K562 (cell line): ENCODE results near the gene SIRT5. TPM values are rescaled to one million over a fixed set of nuclear protein-coding genes. Genes with fewer than 3 reads are reported as not detected.
A peak's percentile ranks its signal among the peaks of the same experiment; 100 is the strongest.

Source experiments
- ATF7 ChIP-seq: fragments of 450-650 bp; IDR thresholded peaks from 2 replicates; pipeline ENCODE4 v1.7.1; 2014; ENCODE audit warnings: mild to moderate bottlenecking, moderate library complexity
- CBX2 ChIP-seq: fragments of 200-600 bp; sonication (generic); IDR thresholded peaks from one replicate; pipeline ENCODE4 v1.6.1; 2012; ENCODE audit warnings: mild to moderate bottlenecking, low read length, inconsistent platforms; ENCODE audit not compliant: insufficient read depth, poor library complexity, severe bottlenecking
- CBX3 ChIP-seq, 2 experiments: IDR thresholded peaks; 1 replicate in 1 of 2; 2 replicates in 1 of 2; pipeline ENCODE4 v1.6.1; 2012; ENCODE audit warnings: inconsistent platforms in 2 of 2, low read length in 2 of 2, borderline replicate concordance in 1 of 2, control low read depth in 1 of 2
- CEBPB ChIP-seq: fragments of 450-650 bp; IDR thresholded peaks from 2 replicates; pipeline ENCODE4 v1.6.1; 2016; ENCODE audit warnings: missing genetic modification characterization, missing compliant biosample characterization
- FUS ChIP-seq: fragments of 200-400 bp; formaldehyde crosslinking; optimal IDR thresholded peaks from 2 replicates; pipeline ENCODE3; 2017; ENCODE audit warnings: low read depth, low read length
- HLTF ChIP-seq: fragments of 450-650 bp; IDR thresholded peaks from 2 replicates; pipeline ENCODE4 v1.6.1; 2016
- IRF2 ChIP-seq: sonication (generic); formaldehyde crosslinking; IDR thresholded peaks from 2 replicates; pipeline ENCODE4 v1.8.1; 2022; ENCODE audit warnings: mild to moderate bottlenecking, missing genetic modification reagents
- KLF13 ChIP-seq: fragments of 450-650 bp; IDR thresholded peaks from 2 replicates; pipeline ENCODE4 v1.6.1; 2016; ENCODE audit warnings: missing genetic modification characterization, low read depth, mild to moderate bottlenecking, missing compliant biosample characterization, moderate library complexity, borderline replicate concordance
- MCM7 ChIP-seq, 2 experiments: fragments of 450-650 bp; IDR thresholded peaks; 2 replicates each; pipeline ENCODE4 v1.6.1; 2016 to 2018
- SIX5 ChIP-seq, 2 experiments: IDR thresholded peaks; 2 replicates each; pipeline ENCODE4 v1.6.1; 2011; ENCODE audit warnings: low read length in 2 of 2, borderline replicate concordance in 1 of 2, low read depth in 1 of 2, mild to moderate bottlenecking in 1 of 2, moderate library complexity in 1 of 2; ENCODE audit not compliant: insufficient read depth in 1 of 2
- SP1 ChIP-seq: sonication (generic); formaldehyde crosslinking; IDR thresholded peaks from 2 replicates; pipeline ENCODE4 v1.8.1; 2022; ENCODE audit warnings: mild to moderate bottlenecking, missing genetic modification reagents
- SRSF9 ChIP-seq: fragments of 200-400 bp; formaldehyde crosslinking; IDR thresholded peaks from 2 replicates; pipeline ENCODE4 v1.6.1; 2017; ENCODE audit warnings: low read depth, low read length, borderline replicate concordance
- TCFL5 ChIP-seq: fragments of 250-450 bp; sonication (Bioruptor Pico); conservative IDR thresholded peaks from 2 replicates; pipeline ENCODE4 v1.6.1; 2021; ENCODE audit warnings: mild to moderate bottlenecking, moderate library complexity, matching md5 sums
- TFAM ChIP-seq: fragments of 250-450 bp; sonication (Bioruptor Pico); conservative IDR thresholded peaks from 2 replicates; pipeline ENCODE4 v1.5.0; 2021; ENCODE audit warnings: mild to moderate bottlenecking, moderate library complexity
- TSC22D4 ChIP-seq: fragments of 450-650 bp; IDR thresholded peaks from 2 replicates; pipeline ENCODE4 v1.6.1; 2016; ENCODE audit warnings: missing genetic modification characterization, missing biosample characterization, control low read depth
- ZBTB11 ChIP-seq, 3 experiments: fragments of 200-800 bp in 1 of 3; fragments of 250-450 bp in 1 of 3; fragments of 450-650 bp in 1 of 3; sonication (Bioruptor Pico) in 1 of 3; sonication (Bioruptor generic) in 1 of 3; formaldehyde crosslinking in 1 of 3; IDR thresholded peaks; 2 replicates each; pipeline versions ENCODE4 v1.6.1 to v1.8.0; 2016 to 2022; ENCODE audit warnings: mild to moderate bottlenecking in 2 of 3, missing genetic modification characterization in 2 of 3, missing compliant biosample characterization in 1 of 3, moderate library complexity in 1 of 3
- ZNF41 ChIP-seq: fragments of 250-450 bp; sonication (Bioruptor Pico); conservative IDR thresholded peaks from 2 replicates; pipeline ENCODE4 v1.4.0; 2020; ENCODE audit warnings: mild to moderate bottlenecking
- ZNF668 ChIP-seq: fragments of 250-450 bp; sonication (Bioruptor Pico); IDR thresholded peaks from 2 replicates; pipeline ENCODE4 v1.8.0; 2022; ENCODE audit warnings: mild to moderate bottlenecking, inconsistent platforms
- ZNF764 ChIP-seq: fragments of 250-450 bp; sonication (Bioruptor Pico); IDR thresholded peaks from 2 replicates; pipeline ENCODE4 v1.4.0; 2020; ENCODE audit warnings: low read depth, mild to moderate bottlenecking, moderate library complexity
- ZSCAN32 ChIP-seq: fragments of 450-650 bp; formaldehyde crosslinking; IDR thresholded peaks from 2 replicates; pipeline ENCODE4 v1.4.0; 2020; ENCODE audit warnings: mild to moderate bottlenecking, moderate library complexity
- polyA plus RNA-seq, 8 experiments: library from polyadenylated mRNA; depleted of rRNA in 4 of 8; stranded (reverse) in 5 of 8; unstranded in 3 of 8; fragments of >200 nt; fragmentation: Nextera tagmentation in 2 of 8; fragmentation: Illumina TruSeq in 1 of 8; extraction: Ambion mirVana in 2 of 8; extraction: Trizol in 1 of 8; gene quantifications; 2 replicates each; pipeline versions ENCODE4 v1.2.1 to v1.2.3, GENCODE V29; 2011 to 2014; ENCODE audit warnings: inconsistent platforms in 1 of 8, missing spikeins in 1 of 8
- total RNA-seq, 7 experiments: library from RNA; depleted of rRNA in 6 of 7; stranded (reverse); fragments of >200 nt in 6 of 7; fragmentation: Illumina TruSeq in 2 of 7; extraction: Trizol in 2 of 7; gene quantifications; 2 replicates each; pipeline versions ENCODE4 v1.2.1 to v1.2.3, GENCODE V29; 2011 to 2021; ENCODE audit warnings: low replicate concordance in 1 of 7
- TF ChIP-seq, protein P1 (sequence below): sonication (generic); formaldehyde crosslinking; IDR thresholded peaks from 2 replicates; pipeline ENCODE4 v1.8.0; 2022; ENCODE audit warnings: mild to moderate bottlenecking, missing genetic modification reagents, borderline replicate concordance
- TF ChIP-seq, protein P2 (sequence below): sonication (generic); formaldehyde crosslinking; IDR thresholded peaks from 2 replicates; pipeline ENCODE4 v1.8.1; 2023; ENCODE audit warnings: mild to moderate bottlenecking, missing genetic modification reagents

The SIRT5 gene
- total and polyA plus RNA-seq, 9 of the 15 experiments (the other 6 are each of a cell fraction or from before 2014, with no cell fraction given), result 2.1 to 15.7 (median 11.4) TPM

GRCh38 chr6:13575377-13575775 lies 975 bp downstream of the SIRT5 start (continued):
- TF ChIP-seq IRF2 (CRISPR knock-in tag) (no peak), MCM7 (IDR thresholded peaks at IDR 0.05) (no peak), CBX2 (no peak), SIX5 (IDR thresholded peaks at IDR 0.05; ENCODE audit: borderline replicate concordance in 1 of 2, insufficient read depth in 1 of 2, low read depth in 1 of 2, low read length in 2 of 2) (no peak), CBX3 (IDR thresholded peaks at IDR 0.05; ENCODE audit: borderline replicate concordance in 1 of 2, low read length in 2 of 2) (peak in 1 of 2 experiments; percentile 95; a peak in 2 of 3 replicates), TSC22D4 (no peak), HLTF (no peak), SRSF9 (no peak), TCFL5 (no peak), ZSCAN32 (CRISPR knock-in tag) (no peak), ZNF668 (CRISPR knock-in tag) (no peak), ZBTB11 (CRISPR knock-in tag; IDR thresholded peaks at IDR 0.05) (no peak), ZNF764 (CRISPR knock-in tag) (no peak), CEBPB (tag) (no peak), SP1 (CRISPR knock-in tag) (no peak), ZNF41 (no peak), TFAM (CRISPR knock-in tag) (no peak), KLF13 (no peak), ATF7 (no peak), FUS (no peak)
- TF ChIP-seq, protein P1, sequence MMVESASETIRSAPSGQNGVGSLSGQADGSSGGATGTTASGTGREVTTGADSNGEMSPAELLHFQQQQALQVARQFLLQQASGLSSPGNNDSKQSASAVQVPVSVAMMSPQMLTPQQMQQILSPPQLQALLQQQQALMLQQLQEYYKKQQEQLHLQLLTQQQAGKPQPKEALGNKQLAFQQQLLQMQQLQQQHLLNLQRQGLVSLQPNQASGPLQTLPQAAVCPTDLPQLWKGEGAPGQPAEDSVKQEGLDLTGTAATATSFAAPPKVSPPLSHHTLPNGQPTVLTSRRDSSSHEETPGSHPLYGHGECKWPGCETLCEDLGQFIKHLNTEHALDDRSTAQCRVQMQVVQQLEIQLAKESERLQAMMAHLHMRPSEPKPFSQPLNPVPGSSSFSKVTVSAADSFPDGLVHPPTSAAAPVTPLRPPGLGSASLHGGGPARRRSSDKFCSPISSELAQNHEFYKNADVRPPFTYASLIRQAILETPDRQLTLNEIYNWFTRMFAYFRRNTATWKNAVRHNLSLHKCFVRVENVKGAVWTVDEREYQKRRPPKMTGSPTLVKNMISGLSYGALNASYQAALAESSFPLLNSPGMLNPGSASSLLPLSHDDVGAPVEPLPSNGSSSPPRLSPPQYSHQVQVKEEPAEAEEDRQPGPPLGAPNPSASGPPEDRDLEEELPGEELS (CRISPR knock-in tag), result no peak
- TF ChIP-seq, protein P2, sequence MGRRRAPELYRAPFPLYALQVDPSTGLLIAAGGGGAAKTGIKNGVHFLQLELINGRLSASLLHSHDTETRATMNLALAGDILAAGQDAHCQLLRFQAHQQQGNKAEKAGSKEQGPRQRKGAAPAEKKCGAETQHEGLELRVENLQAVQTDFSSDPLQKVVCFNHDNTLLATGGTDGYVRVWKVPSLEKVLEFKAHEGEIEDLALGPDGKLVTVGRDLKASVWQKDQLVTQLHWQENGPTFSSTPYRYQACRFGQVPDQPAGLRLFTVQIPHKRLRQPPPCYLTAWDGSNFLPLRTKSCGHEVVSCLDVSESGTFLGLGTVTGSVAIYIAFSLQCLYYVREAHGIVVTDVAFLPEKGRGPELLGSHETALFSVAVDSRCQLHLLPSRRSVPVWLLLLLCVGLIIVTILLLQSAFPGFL (CRISPR knock-in tag), result no peak
